Effector CD8-positive, alpha-beta T cell (primary cell): ENCODE measurements around the gene PM20D2.

ENCODE experiments used
- DNase-seq: peaks from one replicate; lab custom pipeline; 2025; lab: John Stamatoyannopoulos, UW

PM20D2 gene

GRCh38 chr6:89204096-89204495 is 58.2 kb downstream of the PM20D2 start:
- DNase-seq, result no peak

- DNase-seq, result no peak
Observed at GRCh38 chr6:89205819-89206218, 60.0 kb downstream of the PM20D2 start.

GRCh38 chr6:89208551-89208950 is 62.7 kb downstream of the PM20D2 start:
- no peak for DNase-seq

- no peak for DNase-seq
Observed at GRCh38 chr6:89209457-89209856, 63.6 kb downstream of the PM20D2 start.

GRCh38 chr6:89212472-89212871 is 66.6 kb downstream of the PM20D2 start:
- DNase-seq, result no peak

- DNase-seq, result no peak
Observed at GRCh38 chr6:89214197-89214596, 68.3 kb downstream of the PM20D2 start.
